AG10803 (cell line): ENCODE data around the gene PACRG.

Experiments used
- DNase-seq: peaks from one replicate; pipeline ENCODE4 v3.0.0; 2010; ENCODE audit warnings: low read depth
- H3K4me3 ChIP-seq: 2 replicates; pipeline ENCODE4 v1.5.1; 2011; ENCODE audit warnings: mild to moderate bottlenecking, low read length, control low read depth
- CTCF ChIP-seq: conservative IDR thresholded peaks from 2 replicates; pipeline ENCODE4 v1.5.1; 2011; ENCODE audit warnings: mild to moderate bottlenecking, low read length, control low read depth, inconsistent platforms

The PACRG gene

GRCh38 chr6:162833776-162834175, 106.0 kb downstream of the PACRG start:
- no peak for DNase-seq
- TF ChIP-seq CTCF: no peak
- no peak overlapping the region for H3K4me3 ChIP-seq

GRCh38 chr6:162845972-162846371, 118.2 kb downstream of the PACRG start:
- DNase-seq: no peak
- TF ChIP-seq CTCF: no peak
- H3K4me3 ChIP-seq: no peak overlapping the region

GRCh38 chr6:162846723-162847122, 118.9 kb downstream of the PACRG start:
- no peak for TF ChIP-seq CTCF
- H3K4me3 ChIP-seq: no peak overlapping the region
- no peak for DNase-seq

- H3K4me3 ChIP-seq: no peak overlapping the region
- DNase-seq: no peak
- no peak for TF ChIP-seq CTCF
Measured at GRCh38 chr6:162849269-162849668, 121.5 kb downstream of the PACRG start.

GRCh38 chr6:162852192-162852591, 124.4 kb downstream of the PACRG start:
- no peak overlapping the region for H3K4me3 ChIP-seq
- no peak for DNase-seq
- TF ChIP-seq CTCF: no peak

- TF ChIP-seq CTCF: no peak
- H3K4me3 ChIP-seq: no peak overlapping the region
- DNase-seq: no peak
Measured at GRCh38 chr6:162852840-162853577, 125.2 kb downstream of the PACRG start.

- TF ChIP-seq CTCF: no peak
- no peak for DNase-seq
Measured at GRCh38 chr6:162854228-162854627, 126.5 kb downstream of the PACRG start.

More at GRCh38 chr6:162854228-162854627, 126.5 kb downstream of the PACRG start:
- no peak overlapping the region for H3K4me3 ChIP-seq
